Myocyte (in vitro differentiated cells): ENCODE measurements around the gene ARHGAP18. TPM values are rescaled to one million over a fixed set of nuclear protein-coding genes. Genes with fewer than 3 reads are reported as not detected.

ENCODE experiments used
- DNase-seq: peaks from one replicate; pipeline ENCODE4 v3.0.0-alpha.2; 2012; ENCODE audit warnings: low read depth
- total RNA-seq: library from RNA; depleted of rRNA; stranded (reverse); fragments of >200 nt; gene quantifications from 2 replicates; pipeline ENCODE4 v1.2.3, GENCODE V29; 2014

The ARHGAP18 gene
- total RNA-seq, 1 donor from 2014 or later, result 17.1 TPM

- DNase-seq, result no peak
Measured at GRCh38 chr6:129623008-129623732, 86.8 kb downstream of the ARHGAP18 start.

DNA sequence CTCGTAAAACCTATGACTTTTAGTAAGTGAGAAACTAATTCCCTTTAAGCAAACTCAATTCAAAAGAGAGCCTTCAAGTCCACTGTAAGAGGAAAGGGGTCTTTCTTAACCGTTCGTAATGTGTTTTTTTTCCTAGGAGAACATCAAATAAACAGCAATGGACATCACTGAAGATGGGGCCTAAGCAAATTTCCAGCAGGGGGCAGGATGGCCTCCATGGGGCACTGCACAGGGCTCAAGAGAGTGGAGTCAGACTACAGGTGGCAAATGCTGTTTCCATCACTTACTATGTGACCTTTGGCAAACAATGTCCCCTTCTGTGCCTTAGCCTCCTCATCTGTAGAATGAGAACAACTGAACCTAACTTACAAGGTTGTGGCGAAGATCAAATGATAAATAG is 88.7 kb downstream of the ARHGAP18 start:
- no peak for DNase-seq

DNA sequence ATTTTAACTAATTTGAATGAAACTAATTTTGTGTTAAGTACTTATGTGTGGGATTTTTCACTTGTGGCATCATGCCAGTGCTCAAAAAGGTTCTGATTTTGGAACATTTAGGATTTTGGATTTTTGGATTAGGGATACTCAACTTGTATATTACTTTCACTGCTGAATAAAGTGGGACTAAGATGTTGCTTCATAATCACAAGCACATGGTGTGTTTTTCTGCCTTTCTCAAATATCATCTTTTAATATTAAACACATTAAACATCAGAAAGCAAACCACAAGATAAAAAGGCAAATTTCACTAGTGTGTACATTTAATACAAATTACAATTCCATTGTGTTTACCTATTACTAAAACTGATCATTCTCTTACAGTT is 89.8 kb downstream of the ARHGAP18 start:
- no peak for DNase-seq

- no peak for DNase-seq
Measured at GRCh38 chr6:129619579-129620233, 90.3 kb downstream of the ARHGAP18 start.

DNA sequence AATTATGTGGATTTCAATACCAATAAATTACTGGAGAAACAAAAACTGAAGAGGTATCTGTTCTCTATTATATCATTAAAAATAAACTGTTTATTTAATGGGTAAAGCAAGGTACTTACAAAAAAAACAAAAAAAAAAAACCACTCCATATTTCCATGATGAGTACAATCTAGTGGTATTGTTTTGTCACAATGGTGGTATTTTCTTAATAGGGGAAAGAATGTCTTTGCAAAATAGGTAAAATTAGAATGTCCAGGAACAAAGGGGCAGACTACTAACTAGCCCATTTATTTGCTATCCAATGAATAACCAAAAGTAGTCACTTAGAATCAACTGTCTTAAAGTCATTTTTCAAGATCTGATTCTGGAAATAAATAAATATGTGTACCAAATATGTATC is 92.0 kb downstream of the ARHGAP18 start:
- DNase-seq, result no peak

DNA sequence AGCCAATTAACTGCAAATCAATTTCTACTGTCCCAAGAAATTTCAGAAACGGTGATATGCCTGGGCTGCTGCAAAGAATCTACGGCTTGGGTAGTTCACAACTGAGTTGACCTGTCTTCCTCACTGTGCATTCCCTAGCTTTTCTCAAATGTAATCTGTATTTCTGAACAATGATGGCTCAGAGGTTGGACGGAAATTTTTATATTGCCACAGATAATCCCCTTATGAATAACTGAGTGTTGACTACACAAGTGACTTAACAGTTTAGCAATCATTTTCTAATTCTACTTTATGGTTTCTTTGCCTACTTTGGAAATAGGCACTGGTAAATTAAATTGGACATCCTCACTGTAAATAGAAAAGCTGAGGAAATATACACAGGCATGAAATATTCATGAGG is 94.5 kb downstream of the ARHGAP18 start:
- no peak for DNase-seq

GRCh38 chr6:129615020-129615419 is 95.0 kb downstream of the ARHGAP18 start:
- DNase-seq, result no peak

GRCh38 chr6:129614464-129614863 is 95.5 kb downstream of the ARHGAP18 start:
- no peak for DNase-seq

DNA sequence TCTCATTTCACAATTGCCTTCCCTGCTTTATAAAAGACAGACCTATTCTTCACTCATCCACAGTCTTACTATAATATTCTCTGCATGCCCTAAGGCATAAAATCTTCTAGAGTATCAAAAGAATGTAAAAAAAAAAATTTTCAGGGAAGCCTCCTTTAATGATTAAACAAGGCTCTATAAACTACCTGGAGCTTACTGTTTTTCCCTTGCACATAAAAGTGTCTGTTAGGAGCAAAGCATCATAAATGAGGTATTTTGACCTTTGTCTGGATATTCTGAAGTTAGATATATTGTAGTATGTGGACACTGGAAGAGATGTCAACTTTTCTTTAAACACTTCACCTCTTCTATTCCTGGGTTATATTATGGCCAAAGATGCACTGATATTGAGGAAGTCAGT is 97.5 kb downstream of the ARHGAP18 start:
- no peak for DNase-seq

GRCh38 chr6:129609635-129610034 is 100.3 kb downstream of the ARHGAP18 start:
- DNase-seq, result peak; percentile 66

- DNase-seq, result peak; percentile 69
Measured at GRCh38 chr6:129608886-129609537, 101.0 kb downstream of the ARHGAP18 start.

GRCh38 chr6:129607581-129608186 is 102.3 kb downstream of the ARHGAP18 start:
- DNase-seq, result peak; percentile 57

- peak; percentile 73 for DNase-seq
Measured at GRCh38 chr6:129606664-129607063, 103.3 kb downstream of the ARHGAP18 start.

DNA sequence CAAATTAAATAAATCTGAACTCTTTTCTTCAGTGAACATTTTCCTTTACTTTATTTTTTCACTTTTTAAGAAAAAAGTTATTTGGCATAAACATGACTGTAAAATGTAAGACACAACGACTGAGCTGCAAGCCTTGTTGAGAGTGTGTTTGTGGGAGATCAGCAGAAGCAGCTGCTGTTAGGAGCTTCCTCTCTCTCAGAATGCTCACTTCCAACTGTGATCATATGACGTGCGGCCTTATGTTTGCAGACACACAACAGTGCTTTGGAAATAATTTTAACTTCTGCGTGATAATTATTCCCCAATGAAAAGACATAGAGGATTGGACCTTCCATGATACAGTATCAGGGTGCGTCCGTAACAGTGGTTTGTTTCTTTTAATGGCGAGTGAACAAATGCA is 104.0 kb downstream of the ARHGAP18 start:
- DNase-seq, result peak; percentile 73

DNA sequence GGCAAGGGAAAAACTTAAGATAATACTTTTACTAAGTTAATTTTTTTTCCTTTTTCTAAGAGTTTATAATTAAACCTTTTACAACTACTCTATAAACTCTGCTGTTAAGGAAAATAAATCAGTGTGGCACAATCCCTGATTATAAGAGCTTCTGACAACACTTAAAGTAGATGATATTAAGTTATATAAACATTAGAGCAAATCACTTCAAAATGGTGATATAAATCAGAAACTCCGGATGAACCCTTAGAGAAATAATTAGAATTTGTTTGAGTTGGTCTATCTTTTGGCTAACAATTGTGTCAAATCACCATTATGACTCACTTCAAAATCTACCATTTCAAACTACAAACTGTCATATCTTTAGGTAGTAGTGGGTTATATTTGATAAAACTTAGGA is 104.9 kb downstream of the ARHGAP18 start:
- no peak for DNase-seq

GRCh38 chr6:129604321-129604720 is 105.7 kb downstream of the ARHGAP18 start:
- no peak for DNase-seq

- DNase-seq, result no peak
Measured at GRCh38 chr6:129603741-129604140, 106.2 kb downstream of the ARHGAP18 start.

DNA sequence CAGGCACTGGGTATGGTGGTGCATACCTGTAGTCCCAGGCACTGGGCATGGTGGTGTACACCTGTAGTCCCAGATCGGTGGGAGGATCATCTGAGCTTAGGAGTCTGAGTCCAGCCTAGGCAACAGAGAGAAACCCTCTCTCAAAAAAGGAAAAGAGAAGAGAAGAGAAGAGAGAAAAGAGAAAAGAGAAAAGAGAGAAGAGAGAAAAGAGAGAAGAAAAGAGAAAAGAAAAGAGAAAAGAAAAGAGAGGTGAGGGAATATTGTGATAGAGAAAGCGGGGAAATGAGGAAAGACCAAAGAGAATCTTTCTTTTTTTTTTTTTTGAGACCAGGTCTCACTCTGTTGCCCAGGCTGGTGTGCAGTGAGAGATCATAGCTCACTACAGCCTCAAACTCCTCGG is 108.7 kb downstream of the ARHGAP18 start:
- DNase-seq, result no peak

DNA sequence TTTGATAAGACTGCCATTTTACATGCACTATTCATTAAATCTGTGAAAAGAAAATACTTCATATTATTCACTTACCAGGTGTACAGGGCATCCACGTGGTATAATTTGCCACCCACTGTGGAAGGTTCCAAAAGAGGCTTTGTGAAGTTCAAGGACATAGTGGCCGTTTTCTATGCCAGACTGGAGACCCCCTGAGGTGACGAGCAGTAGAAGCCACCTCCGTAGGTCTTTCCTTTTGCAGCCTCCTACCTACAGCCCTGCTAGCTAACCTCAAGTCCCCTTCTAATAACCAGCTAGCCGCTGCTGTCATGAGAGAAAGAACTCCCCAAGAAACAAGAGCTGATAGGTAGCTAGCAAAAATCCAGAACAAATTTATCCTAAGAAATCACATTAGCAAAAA is 110.5 kb downstream of the ARHGAP18 start:
- DNase-seq, result no peak

DNA sequence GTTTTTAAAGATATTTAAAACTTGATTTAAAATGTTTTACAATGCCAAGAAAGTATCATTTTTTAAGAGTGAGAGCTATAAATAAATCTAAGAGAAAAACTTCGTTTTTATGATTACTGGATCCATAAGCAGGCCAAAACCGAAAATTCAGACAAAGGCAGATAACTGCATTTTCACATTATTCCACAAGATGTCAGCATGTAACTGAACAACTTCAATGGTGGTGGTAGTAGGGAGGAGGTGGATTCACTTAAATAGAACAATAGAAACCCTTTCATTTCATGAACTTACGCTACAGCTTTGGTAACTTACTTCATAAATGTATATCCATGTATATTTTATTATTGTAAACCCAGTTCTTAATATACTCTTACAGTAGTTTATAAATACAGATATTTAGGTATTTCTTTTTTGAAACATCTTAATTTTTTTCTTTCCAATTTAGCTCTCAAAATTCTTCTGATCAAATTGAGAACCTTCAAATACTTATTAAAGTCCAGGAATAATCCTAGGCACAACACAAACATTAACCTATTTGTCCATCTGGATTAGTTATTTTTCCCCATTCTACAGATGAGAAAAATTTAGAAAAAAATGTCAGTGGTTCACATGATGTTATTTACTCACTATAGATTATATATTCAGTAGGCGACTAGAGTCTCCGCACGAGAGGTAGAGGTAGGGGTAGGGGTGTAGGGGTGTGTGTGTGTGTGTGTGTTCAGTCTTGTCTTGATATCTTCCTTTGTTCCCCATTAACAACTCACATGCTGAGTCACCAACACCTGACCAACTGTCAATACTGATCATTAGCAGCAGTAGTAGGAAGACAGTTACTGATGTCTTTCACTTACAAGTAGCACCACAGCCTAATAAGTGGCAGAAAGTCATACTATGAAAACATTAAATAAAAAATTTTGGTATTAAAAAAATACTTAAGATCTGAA is 111.5 kb downstream of the ARHGAP18 start:
- peak; percentile 81 for DNase-seq
